Measurements from ENCODE around the gene CYP2W1. TPM values are rescaled to one million over a fixed set of nuclear protein-coding genes. Genes with fewer than 3 reads are reported as not detected.

Gene CYP2W1
- total RNA-seq, 6 experiments from 2014 or later: 0.15 to 0.25 TPM; not detected in 4

- Mint-ChIP-seq H3K36me3 (ENCODE audit: low read depth) (peaks cover 17% of the 10 kb centered on the region), H3K4me1 (ENCODE audit: low read depth) (no peaks in the 10 kb centered on the region), H3K27ac (no peak overlapping the region), H3K27me3 (ENCODE audit: insufficient read depth) (peaks cover 3% of the 10 kb centered on the region; the same call in 1 of the 2 replicates), H3K9me3 (no peaks in the 10 kb centered on the region), H3K4me3 (no peak overlapping the region)
- no peak for TF ChIP-seq CTCF (IDR thresholded peaks at IDR 0.05)
- no peak for DNase-seq
These were observed 22.3 kb downstream of the CYP2W1 start for GRCh38 chr7:1005303-1005702.

GRCh38 chr7:1007901-1008300, 24.9 kb downstream of the CYP2W1 start:
- H3K36me3 Mint-ChIP-seq (ENCODE audit: low read depth): peaks cover 17% of the 10 kb centered on the region
- no peaks in the 10 kb centered on the region for H3K9me3 Mint-ChIP-seq
- TF ChIP-seq CTCF (IDR thresholded peaks at IDR 0.05): no peak
- H3K4me3 Mint-ChIP-seq: no peak overlapping the region
- no peak for DNase-seq
- H3K27ac Mint-ChIP-seq: no peak overlapping the region
- H3K27me3 Mint-ChIP-seq (ENCODE audit: insufficient read depth): peaks cover 3% of the 10 kb centered on the region; the same call in 1 of the 2 replicates
- no peaks in the 10 kb centered on the region for H3K4me1 Mint-ChIP-seq (ENCODE audit: low read depth)

GRCh38 chr7:1008733-1009363, 25.9 kb downstream of the CYP2W1 start:
- no peak for TF ChIP-seq CTCF (IDR thresholded peaks at IDR 0.05)

GRCh38 chr7:1009747-1010146, 26.8 kb downstream of the CYP2W1 start:
- Mint-ChIP-seq H3K9me3 (no peaks in the 10 kb centered on the region), H3K27ac (no peak overlapping the region), H3K27me3 (ENCODE audit: insufficient read depth) (peaks cover 3% of the 10 kb centered on the region; the same call in 1 of the 2 replicates), H3K4me3 (no peak overlapping the region), H3K36me3 (ENCODE audit: low read depth) (peaks cover 17% of the 10 kb centered on the region), H3K4me1 (ENCODE audit: low read depth) (no peaks in the 10 kb centered on the region)
- TF ChIP-seq CTCF (IDR thresholded peaks at IDR 0.05): no peak
- no peak for DNase-seq

More at GRCh38 chr7:1008733-1009363, 25.9 kb downstream of the CYP2W1 start:
- DNase-seq: no peak
- Mint-ChIP-seq H3K4me1 (ENCODE audit: low read depth) (no peaks in the 10 kb centered on the region), H3K36me3 (ENCODE audit: low read depth) (peaks cover 17% of the 10 kb centered on the region), H3K27ac (no peak overlapping the region), H3K4me3 (no peak overlapping the region), H3K9me3 (no peaks in the 10 kb centered on the region), H3K27me3 (ENCODE audit: insufficient read depth) (peaks cover 3% of the 10 kb centered on the region; the same call in 1 of the 2 replicates)

- no peak overlapping the region for H3K4me3 Mint-ChIP-seq
- peaks cover 17% of the 10 kb centered on the region for H3K36me3 Mint-ChIP-seq (ENCODE audit: low read depth)
- peaks cover 3% of the 10 kb centered on the region; the same call in 1 of the 2 replicates for H3K27me3 Mint-ChIP-seq (ENCODE audit: insufficient read depth)
- H3K9me3 Mint-ChIP-seq: no peaks in the 10 kb centered on the region
- H3K4me1 Mint-ChIP-seq (ENCODE audit: low read depth): no peaks in the 10 kb centered on the region
- no peak for DNase-seq
- H3K27ac Mint-ChIP-seq: no peak overlapping the region
- no peak for TF ChIP-seq CTCF (IDR thresholded peaks at IDR 0.05)
These were observed 27.2 kb downstream of the CYP2W1 start for GRCh38 chr7:1010226-1010625.
